GM15510 (cell line): ENCODE data around the gene BRD9.

Experiments used
- POLR2A ChIP-seq: IDR thresholded peaks from 3 replicates; pipeline ENCODE4 v1.6.1; 2011; ENCODE audit warnings: borderline replicate concordance; ENCODE audit not compliant: insufficient read length; ENCODE audit errors: extremely low read depth

BRD9 gene

DNA sequence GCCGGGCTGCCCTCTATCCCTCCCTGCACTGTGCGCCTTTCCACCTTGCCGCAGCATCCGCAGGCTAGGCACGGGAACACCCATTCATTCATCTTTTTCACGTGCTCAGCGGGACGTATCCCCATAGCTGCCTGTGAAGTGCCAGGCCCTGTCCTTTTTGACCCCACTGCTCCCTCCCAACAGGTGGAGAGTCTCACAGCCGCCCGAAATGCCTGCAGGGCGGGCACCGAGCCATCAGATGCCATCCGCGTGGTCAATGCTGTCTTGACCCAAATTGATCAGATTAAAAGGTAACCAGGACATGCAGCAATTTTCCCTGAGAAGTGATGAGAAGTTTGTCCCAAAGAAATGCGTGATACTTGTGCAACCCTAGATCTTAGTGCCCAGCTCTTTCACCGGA, 15.6 kb upstream of the BRD9 start:
- TF ChIP-seq POLR2A: no peak

DNA sequence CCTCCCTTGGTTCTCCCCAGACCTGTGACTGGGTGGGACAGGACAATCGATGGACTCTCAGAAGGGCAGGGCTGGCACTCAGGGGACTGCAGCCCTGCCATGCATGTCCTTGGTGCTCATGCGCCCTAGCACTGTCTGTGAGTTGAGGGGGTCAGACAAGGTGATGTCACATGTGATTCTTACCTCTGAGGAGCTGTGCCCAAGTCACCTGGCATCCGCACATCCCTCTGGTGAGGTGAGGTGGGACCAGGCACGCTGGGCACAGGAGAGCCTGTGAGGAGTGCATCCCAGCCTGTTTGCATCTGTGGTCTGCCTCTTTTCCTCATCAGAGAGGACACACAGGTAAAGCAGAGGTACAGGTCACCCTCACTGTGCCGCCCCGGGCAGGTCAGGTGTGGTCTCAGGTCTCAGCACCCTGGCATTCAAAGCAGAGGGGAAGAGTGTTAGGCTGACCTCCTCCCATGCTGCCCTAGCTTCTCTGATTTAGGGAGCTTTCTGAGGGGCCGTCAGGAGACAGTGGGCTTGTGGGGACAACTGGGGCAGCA, 14.8 kb upstream of the BRD9 start:
- TF ChIP-seq POLR2A: no peak

DNA sequence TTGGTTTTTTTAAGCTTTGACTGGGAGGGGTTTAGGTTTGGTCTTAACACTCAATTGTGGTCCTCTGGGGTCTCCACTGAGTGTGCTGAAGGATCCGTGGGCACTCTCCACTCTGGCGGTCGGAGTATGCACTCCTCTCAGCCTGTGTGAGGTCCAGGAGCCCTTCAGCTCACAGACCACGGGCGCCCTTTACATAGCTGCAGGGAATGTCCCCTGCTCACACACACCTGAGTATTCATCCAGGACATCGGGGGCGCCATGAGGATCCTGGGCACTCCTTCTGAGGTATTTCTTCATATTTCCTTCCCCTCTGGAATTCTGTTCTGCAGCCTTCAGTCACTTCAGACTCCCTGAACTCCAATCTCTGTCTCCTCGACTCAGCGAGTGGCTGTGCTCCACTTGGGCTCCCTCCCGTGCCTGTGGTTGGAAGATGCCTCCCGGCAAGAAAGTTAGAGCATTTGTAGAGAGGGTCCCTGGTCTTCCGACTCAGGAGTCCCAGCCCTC, 12.6 kb upstream of the BRD9 start:
- no peak for TF ChIP-seq POLR2A

DNA sequence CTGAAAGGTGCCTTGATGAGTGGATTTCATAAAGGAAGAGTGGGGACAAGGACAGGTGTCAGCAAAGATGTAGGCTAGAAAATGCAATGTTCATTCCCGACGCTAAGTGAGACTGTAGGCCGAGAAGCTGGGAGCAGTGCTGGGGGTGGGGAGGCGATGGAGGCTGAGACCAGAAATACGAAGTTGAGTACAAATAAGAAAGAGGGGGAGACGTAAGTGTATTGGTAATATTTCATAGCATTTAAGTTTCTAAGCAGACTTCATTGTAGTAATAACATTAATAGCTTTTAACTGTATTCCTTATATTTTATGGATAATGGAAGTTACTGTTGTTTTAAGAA, 11.1 kb upstream of the BRD9 start:
- no peak for TF ChIP-seq POLR2A

DNA sequence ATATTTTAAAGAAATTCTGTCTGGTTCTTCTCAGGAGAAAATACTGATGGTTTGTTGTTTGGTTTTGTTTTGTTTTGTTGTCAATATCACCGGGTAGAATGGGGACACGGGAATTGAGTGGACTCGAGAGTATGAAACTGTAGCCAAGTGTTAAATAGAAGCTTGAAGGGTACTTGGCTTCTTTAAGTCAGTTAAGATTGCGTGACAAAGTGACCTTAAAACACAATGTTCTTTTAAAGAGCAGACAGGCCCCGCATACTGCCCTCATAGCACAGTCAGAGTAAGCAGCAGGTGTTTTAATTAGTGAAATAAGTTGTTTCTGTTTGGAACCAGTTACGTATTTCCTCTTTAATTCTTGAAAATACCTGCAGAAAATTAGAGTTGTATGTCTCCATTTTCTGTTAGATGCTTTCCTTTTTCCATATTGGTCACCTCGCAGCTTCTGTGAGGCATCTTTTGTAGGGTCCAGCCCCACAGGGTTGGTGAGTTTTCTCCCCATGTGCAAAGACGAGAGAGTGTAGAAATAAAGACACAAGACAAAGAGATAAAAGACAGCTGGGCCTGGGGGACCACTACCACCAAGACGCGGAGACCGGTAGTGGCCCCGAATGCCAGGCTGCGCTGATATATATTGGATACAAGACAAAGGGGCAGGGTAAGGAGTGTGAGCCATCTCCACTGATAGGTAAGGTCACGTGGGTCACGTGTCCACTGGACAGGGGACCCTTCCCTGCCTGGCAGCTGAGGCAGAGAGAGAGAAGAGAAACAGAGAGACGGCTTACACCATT, 9.7 kb upstream of the BRD9 start:
- TF ChIP-seq POLR2A: no peak

- no peak for TF ChIP-seq POLR2A
These were observed 8.2 kb upstream of the BRD9 start for GRCh38 chr5:900781-901180.

GRCh38 chr5:893711-894110, 1.1 kb upstream of the BRD9 start:
- TF ChIP-seq POLR2A: no peak

DNA sequence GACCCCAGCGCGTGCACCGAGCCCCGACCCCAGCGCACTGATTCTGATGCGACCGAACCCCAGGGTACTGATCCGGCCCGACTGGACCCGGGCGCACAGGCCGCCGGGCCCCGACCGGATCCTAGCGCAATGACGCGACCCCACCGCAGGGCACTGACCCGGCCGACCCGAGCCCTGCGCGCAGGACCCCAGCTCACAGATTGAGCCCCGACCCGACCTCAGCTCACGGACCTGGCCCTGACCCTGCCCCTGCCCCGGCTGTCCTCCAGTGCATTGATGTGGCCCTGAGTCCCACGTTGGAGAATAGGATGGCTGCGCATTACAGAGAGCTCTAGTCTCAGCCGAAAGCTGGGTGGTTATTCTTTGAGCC, 521 bp upstream of the BRD9 start:
- TF ChIP-seq POLR2A: no peak

DNA sequence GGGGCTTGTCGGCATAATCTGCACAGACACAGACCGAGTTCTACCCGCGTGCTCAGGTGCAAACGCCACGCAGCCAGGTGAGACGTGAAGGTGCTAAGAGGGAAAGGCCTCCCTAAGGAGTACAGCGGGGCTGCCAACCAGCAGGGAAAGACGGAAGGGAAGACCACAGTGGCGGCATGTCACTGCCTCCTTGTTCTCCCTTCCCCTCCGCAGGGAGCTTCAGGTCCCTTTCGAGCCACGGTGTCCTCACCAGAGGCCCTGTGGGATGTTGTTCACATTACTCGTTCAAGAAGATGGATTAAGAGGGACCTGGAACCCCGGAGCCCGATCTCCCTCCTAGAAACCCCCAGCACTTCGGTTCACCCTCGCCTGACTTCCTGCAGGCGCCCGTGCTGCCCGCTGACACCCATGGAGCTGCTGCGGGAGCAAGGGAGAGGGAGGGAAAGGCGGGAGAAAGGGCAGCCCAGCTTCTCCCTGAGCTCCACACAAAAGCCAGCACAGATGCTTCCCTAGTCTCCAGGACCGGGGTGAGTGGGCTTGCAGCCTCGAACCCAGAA, 686 bp downstream of the BRD9 start:
- TF ChIP-seq POLR2A: no peak

DNA sequence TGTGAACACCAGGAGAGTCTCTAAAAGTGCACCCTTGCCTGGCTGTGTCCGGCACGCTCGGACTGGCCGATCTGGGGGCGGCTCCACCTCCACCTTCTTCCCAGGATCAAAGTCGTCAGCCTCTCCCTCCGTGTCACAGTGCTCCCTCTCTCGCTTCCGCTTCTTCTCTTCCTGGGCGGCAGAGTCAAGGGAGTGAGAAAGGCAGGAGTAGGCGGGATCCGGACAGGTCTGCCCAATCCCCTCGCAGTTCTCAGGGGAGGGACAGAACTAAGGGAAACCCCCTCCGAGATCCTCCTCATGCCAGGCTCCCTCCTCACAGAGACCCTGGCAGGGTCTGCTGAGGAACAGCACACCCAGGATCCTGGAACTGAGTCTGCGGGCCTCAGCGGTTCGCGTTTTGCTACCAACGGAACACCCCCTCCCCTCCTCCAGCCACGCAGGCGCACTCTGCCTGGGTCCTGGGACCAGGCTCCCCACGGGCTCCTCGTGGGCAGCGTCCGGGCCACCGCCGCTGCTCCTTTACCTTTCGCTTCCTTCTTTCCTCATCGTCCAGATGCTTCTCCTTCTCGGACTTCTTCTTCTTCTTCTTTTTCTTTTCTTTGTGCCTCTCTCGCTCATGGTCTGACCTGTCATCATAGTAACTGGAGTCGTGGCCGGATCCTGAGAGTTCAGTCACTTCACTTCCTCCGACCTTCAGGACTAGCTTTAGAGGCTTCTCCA, 1.3 kb downstream of the BRD9 start:
- no peak for TF ChIP-seq POLR2A

DNA sequence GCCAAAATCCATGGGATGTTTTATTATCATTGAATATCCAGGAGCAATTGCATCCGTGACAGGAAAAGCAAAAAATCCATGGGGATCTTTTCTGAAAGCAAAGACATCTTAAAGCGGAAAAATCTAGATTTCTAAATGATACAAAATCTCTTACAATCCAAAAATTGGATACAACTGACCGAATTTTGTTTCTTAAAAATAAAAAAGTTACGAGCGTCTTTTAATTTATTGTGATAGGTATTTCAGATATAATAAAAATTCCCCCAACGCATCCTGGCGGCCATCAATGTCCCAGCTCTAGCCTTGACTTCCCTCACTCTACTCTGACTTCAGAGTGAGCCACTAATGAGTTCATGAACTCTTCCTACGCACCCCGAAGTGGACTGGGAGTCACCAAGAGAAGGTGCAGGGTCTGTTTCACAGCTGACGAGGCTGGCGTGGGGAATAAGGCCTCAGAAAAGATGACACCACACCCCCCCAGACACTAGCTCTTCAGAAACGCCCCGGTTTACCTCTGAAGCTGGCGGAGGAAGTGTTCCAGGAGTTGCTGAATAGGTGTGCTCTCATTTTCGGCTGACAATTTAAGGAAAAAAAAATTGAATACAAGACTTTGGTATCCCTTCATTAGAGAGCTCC, 3.4 kb downstream of the BRD9 start:
- no peak for TF ChIP-seq POLR2A

DNA sequence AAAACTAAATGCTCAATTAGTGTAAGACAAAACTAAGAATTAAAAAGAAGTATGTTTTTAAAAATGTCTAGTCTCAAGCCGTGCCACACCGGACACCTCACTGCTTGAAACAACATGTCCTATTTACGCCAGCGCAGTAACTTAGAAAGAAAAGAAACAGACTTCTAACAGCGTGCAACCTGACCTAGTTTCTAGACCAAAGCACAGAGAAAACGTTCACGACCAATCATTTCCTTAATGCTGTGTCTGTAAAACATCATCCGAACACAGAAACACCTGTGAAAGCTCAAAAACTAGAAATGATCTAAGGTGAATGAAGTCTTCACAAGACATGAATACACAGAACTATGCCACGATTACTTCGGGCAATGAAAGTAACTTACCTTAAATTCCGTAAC, 4.0 kb downstream of the BRD9 start:
- TF ChIP-seq POLR2A: no peak

- TF ChIP-seq POLR2A: no peak
These were observed 4.5 kb downstream of the BRD9 start for GRCh38 chr5:887947-888637.

DNA sequence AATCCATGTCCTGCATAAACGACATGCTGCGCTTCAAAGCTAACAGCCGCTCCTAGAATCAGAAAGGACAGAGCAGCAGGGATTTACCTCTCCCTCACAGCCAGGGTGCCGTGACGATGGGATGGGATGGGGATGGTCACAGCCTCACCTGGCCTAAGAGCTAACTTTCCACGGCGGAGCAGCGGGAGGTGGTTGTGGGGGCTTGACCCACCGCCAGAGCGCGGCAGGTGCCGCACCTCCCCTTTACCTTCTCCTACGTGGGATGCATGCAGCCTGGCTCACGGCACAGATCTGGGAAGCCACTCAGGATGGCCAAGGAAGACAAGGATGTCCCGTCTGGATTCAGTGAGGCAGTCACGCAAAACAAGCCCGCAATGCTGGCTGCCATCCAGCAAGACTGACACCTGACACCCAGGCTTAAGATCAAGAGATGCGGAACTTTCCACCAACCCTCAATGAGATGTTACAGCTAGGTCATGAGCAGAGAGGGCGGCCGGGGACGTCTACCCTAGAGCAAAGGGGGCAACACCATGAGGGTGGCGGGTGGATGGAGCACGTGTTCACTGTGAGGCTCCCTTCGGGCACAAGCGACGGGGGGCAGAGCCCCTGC, 5.8 kb downstream of the BRD9 start:
- no peak for TF ChIP-seq POLR2A
